ENCODE measurements around the gene NTM.

The NTM gene

GRCh38 chr11:131656179-131656838 lies 285.9 kb downstream of the NTM start:
- TF ChIP-seq CTCF (IDR thresholded peaks at IDR 0.05; ENCODE audit: low read depth, low read length) = no peak
- no peak overlapping the region for H3K4me3 ChIP-seq (ENCODE audit: low read depth, low read length)

- no peak for TF ChIP-seq CTCF (IDR thresholded peaks at IDR 0.05; ENCODE audit: low read depth, low read length)
- H3K4me3 ChIP-seq (ENCODE audit: low read depth, low read length) = no peak overlapping the region
These were observed 286.4 kb downstream of the NTM start for GRCh38 chr11:131656839-131657211.

GRCh38 chr11:131658414-131658813 lies 288.0 kb downstream of the NTM start:
- no peak for TF ChIP-seq CTCF (IDR thresholded peaks at IDR 0.05; ENCODE audit: low read depth, low read length)
- H3K4me3 ChIP-seq (ENCODE audit: low read depth, low read length) = no peak overlapping the region

- no peak for TF ChIP-seq CTCF (IDR thresholded peaks at IDR 0.05; ENCODE audit: low read depth, low read length)
- H3K4me3 ChIP-seq (ENCODE audit: low read depth, low read length) = no peak overlapping the region
These were observed 288.5 kb downstream of the NTM start for GRCh38 chr11:131658952-131659351.

GRCh38 chr11:131659931-131660330 lies 289.5 kb downstream of the NTM start:
- H3K4me3 ChIP-seq (ENCODE audit: low read depth, low read length) = no peak overlapping the region
- no peak for TF ChIP-seq CTCF (IDR thresholded peaks at IDR 0.05; ENCODE audit: low read depth, low read length)

GRCh38 chr11:131661132-131661531 lies 290.7 kb downstream of the NTM start:
- TF ChIP-seq CTCF (IDR thresholded peaks at IDR 0.05; ENCODE audit: low read depth, low read length) = no peak
- H3K4me3 ChIP-seq (ENCODE audit: low read depth, low read length) = no peak overlapping the region

- TF ChIP-seq CTCF (IDR thresholded peaks at IDR 0.05; ENCODE audit: low read depth, low read length) = no peak
- H3K4me3 ChIP-seq (ENCODE audit: low read depth, low read length) = no peak overlapping the region
These were observed 292.0 kb downstream of the NTM start for GRCh38 chr11:131662317-131662972.
